DND-41 (cell line): ENCODE measurements around the gene OLR1.

Experiments used
- EZH2 ChIP-seq: IDR thresholded peaks from 3 replicates; pipeline ENCODE4 v1.6.1; 2012; ENCODE audit warnings: borderline replicate concordance, low read depth, mild to moderate bottlenecking, moderate library complexity, low read length, inconsistent platforms; ENCODE audit not compliant: severe bottlenecking
- TF ChIP-seq, protein P1 (sequence below): IDR thresholded peaks from 2 replicates; pipeline ENCODE4 v1.5.1; 2012; ENCODE audit warnings: borderline replicate concordance, low read length, moderate library complexity, mild to moderate bottlenecking; ENCODE audit not compliant: poor library complexity, severe bottlenecking; ENCODE audit errors: extremely low read depth

DNA sequence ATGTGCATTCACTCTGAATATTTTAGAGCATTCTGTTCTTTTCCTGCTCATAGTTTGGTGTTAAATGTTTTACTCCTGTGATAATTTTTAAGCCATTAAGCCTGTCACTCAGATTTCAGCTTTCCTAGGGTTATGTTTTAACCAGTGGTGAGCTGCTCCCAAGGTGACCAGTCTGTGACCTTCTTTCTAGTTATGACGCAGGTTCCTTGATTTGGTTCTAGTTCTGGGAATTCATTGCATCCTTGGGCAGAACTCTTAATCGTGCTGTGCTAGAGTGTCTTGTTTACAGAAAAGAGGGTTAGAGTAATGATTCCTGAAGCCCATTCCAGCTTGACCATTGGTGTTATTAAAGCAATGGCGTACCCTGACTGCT, 42.9 kb upstream of the OLR1 start:
- TF ChIP-seq, protein P1, sequence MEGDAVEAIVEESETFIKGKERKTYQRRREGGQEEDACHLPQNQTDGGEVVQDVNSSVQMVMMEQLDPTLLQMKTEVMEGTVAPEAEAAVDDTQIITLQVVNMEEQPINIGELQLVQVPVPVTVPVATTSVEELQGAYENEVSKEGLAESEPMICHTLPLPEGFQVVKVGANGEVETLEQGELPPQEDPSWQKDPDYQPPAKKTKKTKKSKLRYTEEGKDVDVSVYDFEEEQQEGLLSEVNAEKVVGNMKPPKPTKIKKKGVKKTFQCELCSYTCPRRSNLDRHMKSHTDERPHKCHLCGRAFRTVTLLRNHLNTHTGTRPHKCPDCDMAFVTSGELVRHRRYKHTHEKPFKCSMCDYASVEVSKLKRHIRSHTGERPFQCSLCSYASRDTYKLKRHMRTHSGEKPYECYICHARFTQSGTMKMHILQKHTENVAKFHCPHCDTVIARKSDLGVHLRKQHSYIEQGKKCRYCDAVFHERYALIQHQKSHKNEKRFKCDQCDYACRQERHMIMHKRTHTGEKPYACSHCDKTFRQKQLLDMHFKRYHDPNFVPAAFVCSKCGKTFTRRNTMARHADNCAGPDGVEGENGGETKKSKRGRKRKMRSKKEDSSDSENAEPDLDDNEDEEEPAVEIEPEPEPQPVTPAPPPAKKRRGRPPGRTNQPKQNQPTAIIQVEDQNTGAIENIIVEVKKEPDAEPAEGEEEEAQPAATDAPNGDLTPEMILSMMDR, result no peak
- no peak for TF ChIP-seq EZH2
